Effector memory CD8-positive, alpha-beta T cell (primary cell): ENCODE measurements around the gene SMARCD2.

Source experiments
- ATAC-seq: fragments of 150-1000 bp; cut with Tn5 transposase; replicated peaks from 2 replicates; pipeline ENCODE4 v1.10.0; 2021; ENCODE audit warnings: mild to moderate bottlenecking, moderate library complexity
- DNase-seq, 3 experiments: peaks; one replicate each; pipeline ENCODE4 v3.0.0; 2021
- H3K27ac Mint-ChIP-seq, 2 donors: one replicate each; pipeline ENCODE4 v1.8.0; 2022; ENCODE audit warnings: mild to moderate bottlenecking in 2 of 2, mixed read lengths in 2 of 2, moderate library complexity in 2 of 2
- H3K27me3 Mint-ChIP-seq, 2 donors: one replicate each; pipeline ENCODE4 v1.8.0; 2022; ENCODE audit warnings: mixed read lengths in 2 of 2
- H3K36me3 Mint-ChIP-seq: one replicate; pipeline ENCODE4 v1.8.0; 2022; ENCODE audit warnings: mild to moderate bottlenecking, moderate library complexity, mixed read lengths; ENCODE audit not compliant: insufficient read depth
- H3K4me1 Mint-ChIP-seq, 2 donors: one replicate each; pipeline ENCODE4 v1.8.0; 2022; ENCODE audit warnings: low read depth in 2 of 2, mixed read lengths in 2 of 2
- H3K4me3 Mint-ChIP-seq, 2 donors: one replicate each; pipeline ENCODE4 v1.8.0; 2022; ENCODE audit warnings: mild to moderate bottlenecking in 2 of 2, mixed read lengths in 2 of 2, moderate library complexity in 2 of 2
- H3K9me3 Mint-ChIP-seq, 2 donors: one replicate each; pipeline ENCODE4 v1.8.0; 2022; ENCODE audit warnings: mixed read lengths in 2 of 2

Gene SMARCD2

GRCh38 chr17:63823659-63824331 is 18.7 kb downstream of the SMARCD2 start:
- H3K4me3 Mint-ChIP-seq = no peak overlapping the region
- H3K27me3 Mint-ChIP-seq = no peaks in the 10 kb centered on the region
- no peaks in the 10 kb centered on the region for H3K9me3 Mint-ChIP-seq
- ATAC-seq (no peak), DNase-seq (no peak)
- H3K4me1 Mint-ChIP-seq = peaks cover 29 to 42% of the 10 kb centered on the region in 2 donors
- peak overlapping the region in 1 of 2 donors; percentile 96 for H3K27ac Mint-ChIP-seq
- peaks cover 85% of the 10 kb centered on the region for H3K36me3 Mint-ChIP-seq

GRCh38 chr17:63822537-63822936 is 19.9 kb downstream of the SMARCD2 start:
- DNase-seq = no peak
- Mint-ChIP-seq H3K27me3 (no peaks in the 10 kb centered on the region), H3K27ac (no peak overlapping the region), H3K4me3 (no peak overlapping the region), H3K9me3 (no peaks in the 10 kb centered on the region), H3K36me3 (peaks cover 92% of the 10 kb centered on the region), H3K4me1 (peaks cover 19 to 35% of the 10 kb centered on the region in 2 donors)
- ATAC-seq = no peak

DNA sequence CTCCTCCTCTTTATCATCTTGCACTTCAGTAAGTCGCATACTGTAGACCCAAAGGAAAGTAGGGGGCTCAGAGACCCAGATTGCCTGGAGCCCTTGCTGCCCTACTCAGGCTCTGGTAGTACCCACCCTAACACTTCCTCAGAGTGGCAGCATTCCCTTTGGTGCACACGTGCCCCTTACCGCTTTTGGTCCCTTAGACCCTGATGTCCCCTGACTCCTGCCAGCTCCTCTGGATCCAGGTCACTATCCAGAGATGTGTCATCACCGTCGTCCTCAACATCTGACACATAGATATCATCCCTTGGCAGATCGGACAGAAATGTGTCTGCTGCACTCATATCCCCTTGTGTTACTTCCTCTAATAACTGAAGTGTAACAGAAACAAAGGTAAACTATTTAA is 20.7 kb downstream of the SMARCD2 start:
- no peak overlapping the region for H3K4me3 Mint-ChIP-seq
- H3K4me1 Mint-ChIP-seq = peaks cover 16 to 34% of the 10 kb centered on the region in 2 donors
- peak overlapping the region; percentile 24 to 72 for H3K27ac Mint-ChIP-seq
- DNase-seq (no peak), ATAC-seq (no peak)
- H3K36me3 Mint-ChIP-seq = peaks cover 92% of the 10 kb centered on the region
- H3K27me3 Mint-ChIP-seq = no peaks in the 10 kb centered on the region
- H3K9me3 Mint-ChIP-seq = no peaks in the 10 kb centered on the region

DNA sequence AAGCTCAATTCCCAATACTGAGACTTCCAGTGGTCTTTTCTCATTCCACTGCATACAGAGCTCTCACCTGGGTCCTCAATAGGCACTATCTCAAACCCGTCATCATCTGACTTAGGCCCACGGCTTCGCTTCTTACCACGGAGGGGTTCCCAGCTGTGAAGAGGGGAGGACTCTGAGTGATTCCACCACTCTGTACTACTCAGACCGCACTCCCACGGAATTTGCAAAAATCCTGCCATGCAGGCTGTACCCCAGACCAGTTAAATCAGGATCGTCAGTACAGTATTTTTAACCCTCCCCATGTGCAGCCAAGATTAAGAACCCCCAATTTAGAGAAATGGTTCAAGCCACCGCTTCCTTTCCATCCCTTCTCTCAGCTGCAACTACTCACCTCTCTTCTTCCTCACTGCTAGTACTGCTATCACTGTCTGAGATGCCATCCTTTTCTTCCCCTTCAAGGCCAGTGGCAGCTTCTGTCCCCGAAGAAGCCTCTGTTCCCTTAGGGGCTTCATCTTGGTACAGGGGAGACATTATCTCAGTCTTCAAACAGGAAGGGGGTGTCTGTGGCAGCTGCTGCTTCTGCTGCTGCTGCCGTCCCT is 21.4 kb downstream of the SMARCD2 start:
- DNase-seq = no peak
- H3K9me3 Mint-ChIP-seq = no peaks in the 10 kb centered on the region
- peaks cover 93% of the 10 kb centered on the region for H3K36me3 Mint-ChIP-seq
- no peak for ATAC-seq
- H3K4me3 Mint-ChIP-seq = peak overlapping the region in 1 of 2 donors; percentile 58
- H3K27me3 Mint-ChIP-seq = no peaks in the 10 kb centered on the region
- H3K4me1 Mint-ChIP-seq = peaks cover 11 to 26% of the 10 kb centered on the region in 2 donors
- H3K27ac Mint-ChIP-seq = peak overlapping the region in 1 of 2 donors; percentile 51

- Mint-ChIP-seq H3K27me3 (no peaks in the 10 kb centered on the region), H3K27ac (peak overlapping the region; percentile 42 to 51), H3K9me3 (no peaks in the 10 kb centered on the region), H3K36me3 (peaks cover 96% of the 10 kb centered on the region), H3K4me3 (peak overlapping the region in 1 of 2 donors; percentile 36), H3K4me1 (peaks cover 8 to 26% of the 10 kb centered on the region in 2 donors)
- DNase-seq (no peak), ATAC-seq (peak; percentile 27)
These were observed 22.6 kb downstream of the SMARCD2 start for GRCh38 chr17:63819585-63820537.

DNA sequence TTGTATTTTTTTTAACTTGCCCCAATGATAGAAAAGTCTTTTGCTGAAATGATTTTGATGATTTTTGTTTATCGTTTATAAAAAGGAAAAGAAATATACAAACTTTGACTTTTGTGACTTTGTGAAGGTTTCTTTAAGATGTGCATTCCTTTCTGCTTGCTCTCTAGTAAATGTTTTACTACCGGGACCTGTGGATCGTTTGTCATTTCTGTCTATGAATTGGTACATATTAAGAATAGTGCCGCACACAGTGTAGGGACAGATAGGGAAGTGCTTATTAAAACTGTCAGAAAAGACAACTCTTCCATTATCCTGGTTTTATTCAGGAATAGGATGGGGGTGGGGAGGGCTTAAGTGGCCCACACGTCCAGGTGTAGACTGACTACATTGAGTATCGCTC is 23.4 kb downstream of the SMARCD2 start:
- H3K27me3 Mint-ChIP-seq = no peaks in the 10 kb centered on the region
- DNase-seq (no peak), ATAC-seq (no peak)
- H3K27ac Mint-ChIP-seq = peak overlapping the region in 1 of 2 donors; percentile 51
- H3K4me1 Mint-ChIP-seq = peaks cover 4 to 21% of the 10 kb centered on the region in 2 donors
- H3K36me3 Mint-ChIP-seq = peaks cover 97% of the 10 kb centered on the region
- H3K9me3 Mint-ChIP-seq = no peaks in the 10 kb centered on the region
- H3K4me3 Mint-ChIP-seq = no peak overlapping the region

DNA sequence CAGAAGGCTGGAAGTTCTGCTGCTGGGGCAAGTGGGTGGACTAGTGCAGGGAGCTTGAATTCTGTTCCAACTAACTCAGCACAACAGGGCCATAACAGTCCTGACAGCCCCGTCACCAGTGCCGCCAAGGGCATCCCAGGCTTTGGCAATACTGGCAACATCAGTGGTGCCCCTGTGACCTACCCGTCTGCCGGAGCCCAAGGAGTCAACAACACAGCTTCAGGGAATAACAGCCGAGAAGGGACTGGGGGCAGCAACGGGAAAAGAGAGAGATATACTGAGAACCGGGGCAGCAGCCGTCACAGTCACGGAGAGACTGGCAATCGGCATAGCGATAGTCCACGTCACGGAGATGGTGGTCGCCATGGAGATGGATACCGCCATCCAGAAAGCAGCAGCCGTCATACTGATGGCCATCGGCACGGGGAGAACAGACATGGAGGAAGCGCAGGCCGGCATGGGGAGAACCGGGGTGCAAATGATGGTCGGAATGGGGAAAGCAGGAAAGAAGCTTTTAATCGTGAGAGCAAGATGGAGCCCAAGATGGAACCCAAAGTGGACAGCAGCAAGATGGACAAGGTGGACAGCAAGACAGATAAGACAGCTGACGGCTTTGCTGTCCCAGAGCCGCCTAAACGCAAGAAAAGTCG is 24.6 kb downstream of the SMARCD2 start:
- peaks cover 4 to 14% of the 10 kb centered on the region in 2 donors for H3K4me1 Mint-ChIP-seq
- ATAC-seq = no peak
- no peaks in the 10 kb centered on the region for H3K9me3 Mint-ChIP-seq
- DNase-seq = no peak
- peak overlapping the region in 1 of 2 donors; percentile 4 for H3K4me3 Mint-ChIP-seq
- peak overlapping the region in 1 of 2 donors; percentile 61 for H3K27ac Mint-ChIP-seq
- peaks cover 97% of the 10 kb centered on the region for H3K36me3 Mint-ChIP-seq
- no peaks in the 10 kb centered on the region for H3K27me3 Mint-ChIP-seq

GRCh38 chr17:63816669-63817068 is 25.8 kb downstream of the SMARCD2 start:
- H3K27ac Mint-ChIP-seq = peak overlapping the region in 1 of 2 donors; percentile 8
- H3K36me3 Mint-ChIP-seq = peaks cover 99% of the 10 kb centered on the region

GRCh38 chr17:63816123-63816522 is 26.4 kb downstream of the SMARCD2 start:
- ATAC-seq (no peak), DNase-seq (no peak)
- Mint-ChIP-seq H3K4me1 (peaks cover 4 to 6% of the 10 kb centered on the region in 2 donors), H3K36me3 (peaks cover 99% of the 10 kb centered on the region), H3K4me3 (no peak overlapping the region), H3K9me3 (no peaks in the 10 kb centered on the region), H3K27ac (no peak overlapping the region), H3K27me3 (no peaks in the 10 kb centered on the region)

More at GRCh38 chr17:63816669-63817068, 25.8 kb downstream of the SMARCD2 start:
- Mint-ChIP-seq H3K27me3 (no peaks in the 10 kb centered on the region), H3K4me1 (peaks cover 4 to 11% of the 10 kb centered on the region in 2 donors), H3K4me3 (no peak overlapping the region), H3K9me3 (no peaks in the 10 kb centered on the region)
- no peak for DNase-seq
- no peak for ATAC-seq

GRCh38 chr17:63809970-63810369 is 32.5 kb downstream of the SMARCD2 start:
- DNase-seq = no peak
- Mint-ChIP-seq H3K4me1 (no peaks in the 10 kb centered on the region), H3K36me3 (peaks cover 99% of the 10 kb centered on the region), H3K9me3 (no peaks in the 10 kb centered on the region), H3K4me3 (no peak overlapping the region), H3K27ac (no peak overlapping the region), H3K27me3 (no peaks in the 10 kb centered on the region)
- no peak for ATAC-seq

GRCh38 chr17:63805591-63805990 is 36.9 kb downstream of the SMARCD2 start:
- Mint-ChIP-seq H3K9me3 (no peaks in the 10 kb centered on the region), H3K27me3 (no peaks in the 10 kb centered on the region), H3K4me3 (no peak overlapping the region), H3K36me3 (peaks cover 99% of the 10 kb centered on the region), H3K27ac (peak overlapping the region in 1 of 2 donors; percentile 59), H3K4me1 (peaks cover 0 to 3% of the 10 kb centered on the region in 2 donors)
- ATAC-seq (no peak), DNase-seq (no peak)

- H3K36me3 Mint-ChIP-seq = peaks cover 99% of the 10 kb centered on the region
- no peak overlapping the region for H3K4me3 Mint-ChIP-seq
- peaks cover 0 to 3% of the 10 kb centered on the region in 2 donors for H3K4me1 Mint-ChIP-seq
- H3K27ac Mint-ChIP-seq = peak overlapping the region; percentile 59 to 79
- ATAC-seq (no peak), DNase-seq (no peak)
- no peaks in the 10 kb centered on the region for H3K9me3 Mint-ChIP-seq
- H3K27me3 Mint-ChIP-seq = no peaks in the 10 kb centered on the region
These were observed 38.2 kb downstream of the SMARCD2 start for GRCh38 chr17:63804328-63804727.

- ATAC-seq = no peak
- Mint-ChIP-seq H3K27ac (no peak overlapping the region), H3K36me3 (peaks cover 89% of the 10 kb centered on the region), H3K27me3 (no peaks in the 10 kb centered on the region), H3K4me3 (no peak overlapping the region), H3K9me3 (no peaks in the 10 kb centered on the region), H3K4me1 (peaks cover 0 to 3% of the 10 kb centered on the region in 2 donors)
- no peak for DNase-seq
These were observed 41.7 kb downstream of the SMARCD2 start for GRCh38 chr17:63800783-63801182.
